HG03039 (cell line): ENCODE results near the gene SNRK.
"Not testable (repeated sequence)": the region's sequence is repeated elsewhere in the genome, so short reads cannot be mapped to it uniquely, and the experiment has no call there.

Source experiments
- ATAC-seq: cut with Tn5 transposase; IDR thresholded peaks from one replicate; pipeline ENCODE4 v1.9.1; 2021; ENCODE audit warnings: mild to moderate bottlenecking, moderate library complexity; ENCODE audit not compliant: unreplicated experiment

The SNRK gene

GRCh38 chr3:43345246-43345645, 58.9 kb downstream of the SNRK start:
- no peak for ATAC-seq

DNA sequence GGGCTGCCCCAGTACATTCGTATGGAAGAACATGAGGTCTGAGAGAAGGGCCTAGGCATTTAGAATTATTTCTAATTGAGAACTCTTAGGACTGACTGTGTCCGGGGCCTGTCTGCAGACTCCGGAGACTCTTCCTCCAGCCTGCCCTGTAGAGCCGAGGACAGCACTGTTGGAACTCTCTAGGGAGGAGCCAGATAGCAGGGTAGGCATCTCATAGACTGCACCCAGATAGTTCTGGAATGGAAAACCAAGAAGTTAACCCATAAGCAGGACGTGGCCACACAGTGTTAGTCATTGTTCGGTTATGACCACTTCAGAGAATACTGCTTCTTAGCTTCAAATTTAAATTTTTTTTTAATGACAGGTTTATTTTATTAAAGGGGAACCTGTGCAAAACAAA, 59.5 kb downstream of the SNRK start:
- no peak for ATAC-seq

GRCh38 chr3:43346978-43347749, 60.8 kb downstream of the SNRK start:
- no peak for ATAC-seq

DNA sequence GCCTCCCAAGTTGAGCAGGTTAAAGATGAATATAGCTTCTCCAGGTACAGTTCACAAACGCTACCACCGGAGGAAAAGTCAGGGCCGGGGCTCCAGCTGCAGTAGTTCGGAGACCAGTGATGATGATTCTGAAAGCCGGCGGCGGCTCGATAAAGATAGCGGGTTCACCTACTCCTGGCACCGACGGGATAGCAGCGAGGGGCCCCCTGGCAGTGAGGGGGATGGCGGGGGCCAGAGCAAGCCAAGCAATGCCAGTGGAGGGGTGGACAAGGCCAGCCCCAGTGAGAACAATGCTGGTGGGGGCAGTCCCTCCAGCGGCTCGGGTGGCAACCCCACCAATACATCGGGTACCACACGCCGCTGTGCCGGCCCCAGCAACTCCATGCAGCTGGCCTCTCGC, 61.4 kb downstream of the SNRK start:
- no peak for ATAC-seq

DNA sequence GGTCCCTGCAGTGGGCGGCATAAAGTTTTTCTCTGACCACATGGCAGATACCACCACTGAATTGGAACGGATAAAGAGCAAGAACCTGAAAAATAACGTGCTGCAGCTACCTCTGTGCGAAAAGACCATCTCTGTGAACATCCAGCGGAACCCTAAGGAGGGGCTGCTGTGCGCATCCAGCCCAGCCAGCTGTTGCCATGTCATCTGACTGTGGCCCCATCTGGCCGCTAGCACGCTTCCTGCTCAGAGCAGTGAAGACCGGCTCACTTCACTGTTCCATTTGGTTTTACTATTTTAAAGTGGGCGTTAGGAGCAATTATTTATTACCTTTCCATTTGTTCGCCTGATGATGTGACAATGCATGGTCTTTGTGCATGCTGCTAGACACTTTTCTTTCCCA, 62.0 kb downstream of the SNRK start:
- ATAC-seq, result no peak

- ATAC-seq, result no peak
Observed at GRCh38 chr3:43348852-43349574, 62.7 kb downstream of the SNRK start.

DNA sequence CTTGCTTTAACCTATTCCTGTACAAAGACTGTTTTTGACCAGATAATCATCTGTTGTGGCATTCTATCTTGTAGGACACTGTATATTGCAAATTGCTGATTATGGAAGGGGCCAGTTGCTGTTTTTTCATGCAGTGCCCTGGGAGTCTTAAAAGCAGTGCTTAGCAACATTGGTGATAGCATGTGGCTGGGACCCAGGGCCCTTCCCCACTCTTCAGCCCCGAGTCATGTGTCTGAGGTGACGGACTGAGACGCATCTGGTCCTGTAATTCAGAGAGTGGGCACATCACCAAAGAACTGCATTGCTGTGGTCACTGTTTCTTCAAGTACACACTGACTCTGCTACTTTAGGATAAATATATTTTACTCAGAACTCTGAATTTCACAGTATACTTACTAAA, 63.4 kb downstream of the SNRK start:
- ATAC-seq, result no peak

- no peak for ATAC-seq
Observed at GRCh38 chr3:43353393-43353792, 67.1 kb downstream of the SNRK start.

GRCh38 chr3:43353923-43354670, 67.8 kb downstream of the SNRK start:
- no peak for ATAC-seq

DNA sequence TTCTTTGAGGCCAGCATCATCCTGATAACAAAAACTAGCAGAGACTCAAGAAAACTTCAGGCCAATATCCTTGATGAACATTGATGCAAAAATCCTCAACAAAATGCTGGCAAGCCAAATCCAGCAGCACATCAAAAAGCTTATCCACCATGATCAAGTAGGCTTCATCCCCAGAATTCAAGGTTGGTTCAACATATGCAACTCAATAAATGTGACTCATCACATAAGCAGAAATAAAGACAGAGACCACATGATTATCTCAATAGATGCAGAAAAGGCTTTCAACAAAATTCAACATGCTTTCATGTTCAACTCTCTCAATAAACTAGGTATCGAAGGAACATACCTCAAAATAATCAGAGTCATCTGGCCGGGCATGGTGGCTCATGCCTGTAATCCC, 69.7 kb downstream of the SNRK start:
- ATAC-seq, result not testable (repeated sequence)

- no peak for ATAC-seq
Observed at GRCh38 chr3:43361077-43361476, 74.7 kb downstream of the SNRK start.

- no peak for ATAC-seq
Observed at GRCh38 chr3:43362183-43362582, 75.8 kb downstream of the SNRK start.

DNA sequence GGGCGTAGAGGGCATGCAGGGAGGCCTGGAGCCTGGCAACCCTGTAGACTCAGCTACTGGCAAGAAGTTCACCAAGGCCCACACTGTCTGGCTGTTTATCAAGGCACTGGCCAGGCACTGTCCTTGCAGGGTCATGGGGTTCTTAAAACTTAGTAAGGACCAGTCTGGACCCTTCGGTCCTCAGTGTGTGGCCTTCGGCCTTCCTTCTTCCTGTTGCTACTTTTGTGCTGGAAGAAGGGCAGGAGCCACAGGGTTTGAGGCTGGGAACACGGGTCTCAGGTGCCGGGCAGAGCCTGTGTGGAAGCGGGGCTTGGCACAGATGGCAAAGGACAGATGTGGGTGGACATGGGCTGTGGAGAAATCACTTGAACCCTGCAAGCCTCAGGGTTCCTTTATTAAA, 76.6 kb downstream of the SNRK start:
- ATAC-seq, result no peak

DNA sequence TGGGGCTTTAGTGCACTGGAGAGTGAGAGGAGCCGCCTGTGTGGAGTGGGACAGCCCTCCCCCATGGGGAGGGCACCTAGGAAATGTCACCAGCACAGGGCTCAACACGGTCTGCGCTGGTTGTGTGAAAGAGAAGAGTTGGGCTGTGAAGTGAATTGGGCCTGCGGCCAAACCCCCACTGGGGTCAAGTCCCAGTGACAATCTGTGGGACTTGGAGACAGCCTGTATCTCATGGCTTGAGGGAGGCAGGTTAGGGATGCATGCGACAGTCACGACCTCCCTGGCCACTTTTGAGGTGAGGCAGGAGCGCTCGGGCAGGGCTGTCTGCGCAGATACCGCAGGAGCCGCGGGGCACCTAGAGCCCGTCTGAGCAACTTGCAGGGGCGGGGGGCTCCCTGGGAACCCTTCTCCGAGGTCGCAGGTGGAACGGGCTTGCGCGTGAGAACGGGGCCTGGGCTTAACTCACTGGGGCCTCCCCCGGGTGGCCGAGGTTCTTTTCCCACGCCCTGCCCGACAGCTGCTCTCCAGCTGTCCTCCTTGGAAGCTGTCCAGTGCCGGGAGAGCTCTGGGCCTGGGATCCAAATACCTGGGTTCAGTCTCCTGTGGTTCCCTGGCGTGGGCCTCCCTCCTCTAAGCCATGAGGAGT, 77.4 kb downstream of the SNRK start:
- ATAC-seq, result no peak

DNA sequence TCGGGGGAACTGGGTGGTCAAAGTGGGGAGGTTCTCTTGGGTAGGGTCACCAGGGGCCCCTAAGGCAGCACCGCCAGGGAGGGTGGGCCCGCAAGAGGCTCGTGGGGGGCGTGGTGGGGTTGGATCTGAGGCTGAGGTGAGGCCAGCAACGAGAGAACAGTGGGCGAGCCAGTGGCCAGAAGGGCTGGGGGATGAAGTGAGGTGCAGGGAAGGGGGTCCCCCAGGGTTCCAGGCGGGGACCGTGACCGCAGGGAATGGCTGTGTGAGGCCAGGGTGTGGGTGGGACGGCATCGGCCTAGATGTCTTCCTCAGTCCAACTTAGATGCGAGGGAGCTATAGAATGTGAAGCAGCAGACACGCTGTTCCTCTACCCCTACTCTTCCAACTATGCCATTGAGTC, 78.2 kb downstream of the SNRK start:
- ATAC-seq, result no peak

- ATAC-seq, result no peak
Observed at GRCh38 chr3:43364926-43365325, 78.6 kb downstream of the SNRK start.

GRCh38 chr3:43365601-43366305, 79.4 kb downstream of the SNRK start:
- ATAC-seq, result no peak

- ATAC-seq, result no peak
Observed at GRCh38 chr3:43366481-43366880, 80.1 kb downstream of the SNRK start.

DNA sequence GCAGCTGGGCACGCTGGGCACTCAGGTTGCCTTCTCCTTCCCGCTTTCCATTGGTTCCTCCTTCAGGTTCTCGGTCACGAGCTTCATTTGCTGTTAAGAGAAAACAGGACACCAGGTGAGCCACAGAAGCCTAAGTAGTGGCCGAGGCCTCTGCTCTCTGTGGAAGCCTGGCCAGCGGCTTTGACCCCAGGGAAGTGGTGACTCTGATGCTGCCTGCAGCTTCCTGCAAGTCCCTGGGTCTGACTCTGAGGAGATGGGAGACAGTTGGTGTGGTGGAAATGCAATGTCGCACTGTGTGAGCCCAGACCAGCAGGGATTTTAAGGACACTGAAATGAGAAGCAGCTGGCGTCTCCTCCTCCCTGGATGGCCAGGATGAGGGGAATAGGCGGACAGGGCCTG, 80.5 kb downstream of the SNRK start:
- no peak for ATAC-seq

GRCh38 chr3:43369404-43370292, 83.3 kb downstream of the SNRK start:
- ATAC-seq, result no peak
